B cell (primary cell): ENCODE results near the gene ZMPSTE24. TPM values are rescaled to one million over a fixed set of nuclear protein-coding genes. Genes with fewer than 3 reads are reported as not detected.

Experiments
- ATAC-seq: fragments of 200-7000 bp; cut with Tn5 transposase; one replicate; pipeline ENCODE4 v1.10.0; 2021; ENCODE audit warnings: low read depth, mild to moderate bottlenecking, moderate number of reproducible peaks, moderate library complexity
- CTCF ChIA-PET: fragments of 350-600 bp; sonication (Branson Sonifier 250); formaldehyde crosslinking; loops from one replicate; lab custom pipeline; 2021; ENCODE audit warnings: antibody characterized with exemption, inconsistent platforms; lab: Charles Lee
- POLR2A ChIA-PET: fragments of 350-600 bp; sonication (Branson Sonifier 250); formaldehyde crosslinking; loops from one replicate; lab custom pipeline; 2021; ENCODE audit warnings: antibody characterized with exemption; lab: Charles Lee
- DNase-seq: peaks from one replicate; pipeline ENCODE4 v3.0.0; 2013
- H2AFZ ChIP-seq: 2 replicates; pipeline ENCODE4 v1.6.1; 2012; ENCODE audit warnings: mild to moderate bottlenecking, low read depth, low read length; ENCODE audit not compliant: insufficient read depth, poor library complexity, severe bottlenecking
- H3K27ac ChIP-seq, 2 donors: 1 replicate in 1 of 2; 2 replicates in 1 of 2; pipeline ENCODE4 v1.5.1; 2012 to 2013; ENCODE audit warnings: low read length in 2 of 2, mild to moderate bottlenecking in 2 of 2, moderate library complexity in 1 of 2
- H3K27me3 ChIP-seq, 4 experiments: fragments of 200-600 bp in 1 of 4; sonication (generic) in 1 of 4; replicated peaks in 1 of 4; 1 replicate in 2 of 4; 2 replicates in 2 of 4; pipeline versions ENCODE4 v1.6.1 to v1.7.0; 2013 to 2016; ENCODE audit warnings: low read length in 3 of 4, mild to moderate bottlenecking in 2 of 4, mixed read lengths in 1 of 4, moderate library complexity in 1 of 4; ENCODE audit not compliant: insufficient read depth in 4 of 4, control insufficient read depth in 3 of 4; ENCODE audit errors: control extremely low read depth in 1 of 4
- H3K36me3 ChIP-seq, 2 experiments: replicated peaks in 1 of 2; 1 replicate in 1 of 2; 2 replicates in 1 of 2; pipeline versions ENCODE4 v1.6.1 to v1.7.1; 2013; ENCODE audit warnings: low read length in 1 of 2; ENCODE audit not compliant: insufficient read depth in 2 of 2, control insufficient read depth in 1 of 2; ENCODE audit errors: control extremely low read depth in 1 of 2, extremely low read depth in 1 of 2
- H3K4me1 ChIP-seq, 2 donors: fragments of 200-600 bp in 1 of 2; sonication (generic) in 1 of 2; 1 replicate in 1 of 2; 2 replicates in 1 of 2; pipeline versions ENCODE4 v1.5.1 to v1.6.1; 2013 to 2017; ENCODE audit warnings: low read length in 2 of 2; ENCODE audit not compliant: control insufficient read depth in 2 of 2, insufficient read depth in 2 of 2
- H3K4me2 ChIP-seq: replicated peaks from 2 replicates; pipeline ENCODE3; 2012; ENCODE audit warnings: mild to moderate bottlenecking, low read depth, low read length; ENCODE audit not compliant: poor library complexity, severe bottlenecking
- H3K4me3 ChIP-seq, 5 experiments: fragments of 200-600 bp in 1 of 5; sonication (generic) in 1 of 5; 1 replicate in 3 of 5; 2 replicates in 2 of 5; pipeline versions ENCODE4 v1.5.1 to v1.7.0; 2011 to 2016; ENCODE audit warnings: low read length in 4 of 5, mild to moderate bottlenecking in 4 of 5, low read depth in 2 of 5, control low read depth in 1 of 5, moderate library complexity in 1 of 5; ENCODE audit not compliant: insufficient read depth in 1 of 5; ENCODE audit errors: control extremely low read depth in 1 of 5, extremely low read depth in 1 of 5
- H3K79me2 ChIP-seq: fragments of 200-600 bp; sonication (generic); one replicate; pipeline ENCODE4 v1.6.0; 2016; ENCODE audit warnings: low read length; ENCODE audit not compliant: control insufficient read depth, insufficient read depth
- H3K9ac ChIP-seq: fragments of 200-600 bp; sonication (generic); 2 replicates; pipeline ENCODE4 v1.6.1; 2017; ENCODE audit warnings: mild to moderate bottlenecking, low read length, moderate library complexity
- H3K9me3 ChIP-seq, 3 donors: one replicate each; pipeline versions ENCODE4 v1.6.1 to v1.7.1; 2013; ENCODE audit warnings: low read length in 2 of 3; ENCODE audit not compliant: control insufficient read depth in 2 of 3, insufficient read depth in 1 of 3; ENCODE audit errors: control extremely low read depth in 1 of 3
- H4K20me1 ChIP-seq: 2 replicates; pipeline ENCODE4 v1.6.0; 2012; ENCODE audit warnings: mild to moderate bottlenecking, low read length; ENCODE audit not compliant: insufficient read depth, control insufficient read depth, poor library complexity, severe bottlenecking
- H3K27ac Mint-ChIP-seq: one replicate; pipeline ENCODE4 v1.8.0; 2021; ENCODE audit warnings: mixed read lengths
- H3K27me3 Mint-ChIP-seq: one replicate; pipeline ENCODE4 v1.8.0; 2021; ENCODE audit warnings: mixed read lengths
- H3K4me1 Mint-ChIP-seq: one replicate; pipeline ENCODE4 v1.8.0; 2021; ENCODE audit warnings: mixed read lengths
- H3K4me3 Mint-ChIP-seq: one replicate; pipeline ENCODE4 v1.8.0; 2021; ENCODE audit warnings: mixed read lengths
- H3K9me3 Mint-ChIP-seq: one replicate; pipeline ENCODE4 v1.8.0; 2022; ENCODE audit warnings: mixed read lengths; ENCODE audit not compliant: insufficient read depth
- CTCF ChIP-seq: fragments of 200-600 bp; IDR thresholded peaks from one replicate; pipeline ENCODE4 v1.8.0; 2022; ENCODE audit warnings: antibody characterized with exemption, mild to moderate bottlenecking
- EZH2 ChIP-seq: IDR thresholded peaks from 2 replicates; pipeline ENCODE4 v1.6.1; 2012; ENCODE audit warnings: borderline replicate concordance, low read depth, mild to moderate bottlenecking, moderate library complexity, low read length; ENCODE audit not compliant: insufficient read depth, poor library complexity, severe bottlenecking
- WGBS: methylation state at CpG from one replicate; pipeline ENCODE4 v1.1.5; 2013; ENCODE audit warnings: missing lambda C conversion rate; ENCODE audit not compliant: insufficient coverage; 5-methylcytosine and 5-hydroxymethylcytosine counted together
- intact Hi-C: fragments of 100-400 bp; cut with micrococcal nuclease; formaldehyde crosslinking; loops from one replicate; pipeline ENCODE4 v1.10.0; 2022
- polyA plus RNA-seq: library from polyadenylated mRNA; depleted of rRNA; stranded (reverse); fragments of >200 nt; gene quantifications from 2 replicates; pipeline ENCODE4 v1.2.3, GENCODE V29; 2012
- total RNA-seq, 2 donors: library from RNA; stranded (reverse); fragments of 120-200 nt in 1 of 2; gene quantifications; 1 replicate in 1 of 2; 2 replicates in 1 of 2; pipeline versions ENCODE4 v1.2.3 to v1.2.4, GENCODE V29; 2013 to 2022

The ZMPSTE24 gene
- total and polyA plus RNA-seq, 2 donors (not counting 1 experiment from before 2014, with no cell fraction given), result 3.5 to 18.5 TPM

- H3K9ac ChIP-seq, result no peak overlapping the region
- TF ChIP-seq EZH2 (no peak), CTCF (no peak)
- no peak overlapping the region for H3K27ac ChIP-seq
- no peaks in the 10 kb centered on the region for H3K9me3 ChIP-seq
- H3K4me3 Mint-ChIP-seq, result no peak overlapping the region
- intact Hi-C loops, result no loop called here
- no peak overlapping the region for H3K4me3 ChIP-seq
- H3K9me3 Mint-ChIP-seq, result no peaks in the 10 kb centered on the region
- H4K20me1 ChIP-seq, result no peaks in the 10 kb centered on the region
- H3K36me3 ChIP-seq, result peaks cover 0 to 64% of the 10 kb centered on the region in 2 experiments
- peaks cover 38% of the 10 kb centered on the region for H3K79me2 ChIP-seq
- DNase-seq (no peak), ATAC-seq (no peak)
- no peaks in the 10 kb centered on the region for H3K4me1 Mint-ChIP-seq
- no CpG with 5 or more reads among the region's 2 CpGs for WGBS
- no peaks in the 10 kb centered on the region for H3K27me3 ChIP-seq
- no peak overlapping the region for H2AFZ ChIP-seq
- H3K4me2 ChIP-seq, result no peak overlapping the region
- H3K27ac Mint-ChIP-seq, result no peak overlapping the region
- POLR2A ChIA-PET, result no interaction called here
- CTCF ChIA-PET, result interaction anchor here (0.6 kb wide), 1 partner anchor 296 kb away, joined by 3 read pairs; no protein-coding TSS in a partner anchor
- no peaks in the 10 kb centered on the region for H3K4me1 ChIP-seq
- no peaks in the 10 kb centered on the region for H3K27me3 Mint-ChIP-seq
These were observed 9.7 kb downstream of the ZMPSTE24 start for GRCh38 chr1:40267767-40268187.

DNA sequence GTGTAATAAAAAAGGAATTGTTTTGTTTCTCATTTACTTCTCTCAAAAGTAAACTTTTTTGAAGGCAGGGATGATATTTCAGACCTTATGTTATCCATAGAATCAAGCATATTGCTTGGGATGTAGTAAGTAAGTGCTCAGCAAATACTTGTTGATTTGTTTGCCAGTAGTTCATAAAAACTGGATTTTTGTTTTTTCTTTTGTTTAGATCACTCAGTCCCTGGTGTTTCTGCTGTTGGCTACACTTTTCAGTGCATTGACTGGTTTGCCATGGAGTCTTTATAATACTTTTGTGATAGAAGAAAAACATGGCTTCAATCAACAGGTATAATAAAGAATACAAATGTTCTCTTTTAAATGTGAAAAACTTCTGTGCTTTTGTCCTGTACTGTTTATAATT lies 10.2 kb downstream of the ZMPSTE24 start:
- TF ChIP-seq EZH2, result no peak
- no peak for TF ChIP-seq CTCF
- H3K9me3 Mint-ChIP-seq, result no peaks in the 10 kb centered on the region
- H3K27ac Mint-ChIP-seq, result no peak overlapping the region
- Histone ChIP-seq H3K4me1 (no peaks in the 10 kb centered on the region), H3K27ac (no peak overlapping the region), H3K36me3 (peaks cover 0 to 62% of the 10 kb centered on the region in 2 experiments), H2AFZ (no peak overlapping the region), H3K9ac (no peak overlapping the region), H3K4me3 (no peak overlapping the region), H3K27me3 (no peaks in the 10 kb centered on the region), H4K20me1 (no peaks in the 10 kb centered on the region), H3K9me3 (no peaks in the 10 kb centered on the region), H3K4me2 (no peak overlapping the region), H3K79me2 (peaks cover 36% of the 10 kb centered on the region)
- intact Hi-C loops, result no loop called here
- no peaks in the 10 kb centered on the region for H3K27me3 Mint-ChIP-seq
- H3K4me3 Mint-ChIP-seq, result no peak overlapping the region
- CTCF ChIA-PET, result no interaction called here
- no peaks in the 10 kb centered on the region for H3K4me1 Mint-ChIP-seq
- no peak for DNase-seq
- ATAC-seq, result no peak
- POLR2A ChIA-PET, result no interaction called here
